HepG2 (cell line): ENCODE data around the gene ARHGEF16. TPM values are rescaled to one million over a fixed set of nuclear protein-coding genes. Genes with fewer than 3 reads are reported as not detected.

Source experiments
- ATAC-seq: fragments of 200-7000 bp; cut with Tn5 transposase; 3 replicates; pipeline ENCODE4 v1.9.1; 2020; ENCODE audit warnings: mild to moderate bottlenecking, moderate library complexity
- BruUV-seq: library from RNA; stranded (reverse); fragments of 400-500 nt; replicated peaks from 2 replicates; lab custom pipeline; 2021; lab: Mats Ljungman, UMichigan
- CTCF ChIA-PET: fragments of 300-600 bp; formaldehyde crosslinking; extraction: SDS; loops from one replicate; lab custom pipeline; 2021; ENCODE audit warnings: low total read pairs, inconsistent platforms, low intra/inter-chr PET ratio; lab: Yijun Ruan, JAX
- POLR2A ChIA-PET: fragments of 350-600 bp; sonication (Branson Sonifier 250); formaldehyde crosslinking; loops from one replicate; lab custom pipeline; 2020; ENCODE audit warnings: antibody characterized with exemption, inconsistent platforms; lab: Yijun Ruan, JAX
- DNase-seq: peaks from one replicate; pipeline ENCODE4 v3.0.0-alpha.2; 2015; ENCODE audit warnings: low spot score
- FAIRE-seq: peaks from 3 replicates; lab custom pipeline; 2011; peaks lifted over from hg19 to GRCh38; lab: Jason Lieb, UNC
- H2AFZ ChIP-seq: one replicate; pipeline ENCODE4 v1.6.1; 2011; ENCODE audit warnings: low read length, inconsistent platforms
- H3K27ac ChIP-seq: fragments of 300-600 bp; 3 replicates; pipeline ENCODE4 v1.8.0; 2011; ENCODE audit warnings: mixed run types, mild to moderate bottlenecking, mixed read lengths, low read length, inconsistent platforms; ENCODE audit not compliant: insufficient read depth; ENCODE audit errors: extremely low read length
- H3K27me3 ChIP-seq, 2 experiments: fragments of 200-600 bp in 1 of 2; 2 replicates in 1 of 2; 3 replicates in 1 of 2; pipeline versions ENCODE4 v1.6.0 to v1.8.0; 2011; ENCODE audit warnings: low read length in 2 of 2, mild to moderate bottlenecking in 2 of 2, moderate library complexity in 2 of 2, inconsistent platforms in 1 of 2; ENCODE audit not compliant: insufficient read depth in 2 of 2, control insufficient read depth in 1 of 2
- H3K36me3 ChIP-seq, 2 experiments: fragments of 200-600 bp in 1 of 2; replicated peaks in 1 of 2; 2 replicates in 1 of 2; 3 replicates in 1 of 2; pipeline versions ENCODE4 v1.5.1 to v1.8.0; 2011; ENCODE audit warnings: low read length in 2 of 2, inconsistent platforms in 1 of 2; ENCODE audit not compliant: insufficient read depth in 2 of 2, control insufficient read depth in 1 of 2
- H3K4me1 ChIP-seq: 2 replicates; pipeline ENCODE4 v1.5.1; 2012; ENCODE audit warnings: low read length, inconsistent platforms; ENCODE audit not compliant: insufficient read depth
- H3K4me2 ChIP-seq: 2 replicates; pipeline ENCODE4 v1.6.0; 2011; ENCODE audit warnings: low read depth, low read length, inconsistent platforms
- H3K4me3 ChIP-seq, 3 experiments: fragments of 200-600 bp in 1 of 3; sonication (generic), shearing (Covaris generic) in 1 of 3; replicated peaks in 1 of 3; 2 replicates each; pipeline ENCODE4 v1.5.1; 2011 to 2016; ENCODE audit warnings: low read length in 3 of 3, inconsistent platforms in 2 of 3, low read depth in 2 of 3, mild to moderate bottlenecking in 2 of 3, control low read depth in 1 of 3, mixed read lengths in 1 of 3; ENCODE audit not compliant: insufficient read depth in 1 of 3
- H3K79me2 ChIP-seq: one replicate; pipeline ENCODE4 v1.6.1; 2011; ENCODE audit warnings: low read length, inconsistent platforms; ENCODE audit not compliant: insufficient read depth
- H3K9ac ChIP-seq: 2 replicates; pipeline ENCODE4 v1.6.0; 2011; ENCODE audit warnings: mild to moderate bottlenecking, low read depth, low read length, inconsistent platforms; ENCODE audit not compliant: insufficient read depth
- H3K9me3 ChIP-seq: 2 replicates; pipeline ENCODE4 v1.5.1; 2012; ENCODE audit warnings: mild to moderate bottlenecking, low read length
- H4K20me1 ChIP-seq: 2 replicates; pipeline ENCODE4 v1.6.0; 2011; ENCODE audit warnings: inconsistent platforms, mild to moderate bottlenecking, low read length, moderate library complexity; ENCODE audit not compliant: insufficient read depth
- FOXP4 ChIP-seq: sonication (generic); formaldehyde crosslinking; IDR thresholded peaks from 2 replicates; pipeline ENCODE4 v1.4.0; 2020; ENCODE audit warnings: missing genetic modification reagents
- GATAD2A ChIP-seq: IDR thresholded peaks from 2 replicates; pipeline ENCODE4 v1.6.1; 2016
- IKZF5 ChIP-seq: IDR thresholded peaks from 2 replicates; pipeline ENCODE4 v1.6.1; 2018; ENCODE audit warnings: missing genetic modification reagents, mild to moderate bottlenecking, missing compliant biosample characterization
- NR2F6 ChIP-seq, 2 experiments: IDR thresholded peaks; 2 replicates each; pipeline ENCODE4 v1.6.1; 2016; ENCODE audit warnings: antibody characterized with exemption in 1 of 2, mild to moderate bottlenecking in 1 of 2
- SETDB1 ChIP-seq: sonication (generic); formaldehyde crosslinking; IDR thresholded peaks from 2 replicates; pipeline ENCODE4 v1.5.1; 2020; ENCODE audit warnings: missing genetic modification reagents, mild to moderate bottlenecking, borderline replicate concordance
- SRF ChIP-seq: IDR thresholded peaks from 2 replicates; pipeline ENCODE4 v1.6.1; 2011; ENCODE audit warnings: mild to moderate bottlenecking, low read depth, low read length, moderate library complexity
- TERF1 ChIP-seq: sonication (generic); formaldehyde crosslinking; IDR thresholded peaks from 2 replicates; pipeline ENCODE4 v1.8.0; 2022; ENCODE audit warnings: mild to moderate bottlenecking, missing genetic modification reagents, moderate library complexity
- ZBTB7B ChIP-seq: sonication (generic); formaldehyde crosslinking; IDR thresholded peaks from 2 replicates; pipeline ENCODE4 v1.4.0; 2020; ENCODE audit warnings: missing genetic modification reagents
- ZMAT3 ChIP-seq: sonication (generic); formaldehyde crosslinking; conservative IDR thresholded peaks from 2 replicates; pipeline ENCODE4 v1.7.0; 2021; ENCODE audit warnings: missing genetic modification reagents
- ZNF367 ChIP-seq: sonication (generic); formaldehyde crosslinking; IDR thresholded peaks from 2 replicates; pipeline ENCODE4 v1.4.0; 2020; ENCODE audit warnings: missing genetic modification reagents, borderline replicate concordance
- ZNF556 ChIP-seq: sonication (generic); formaldehyde crosslinking; IDR thresholded peaks from 2 replicates; pipeline ENCODE4 v1.4.0; 2020; ENCODE audit warnings: mild to moderate bottlenecking, missing genetic modification reagents, borderline replicate concordance
- ZNF766 ChIP-seq: sonication (generic); formaldehyde crosslinking; IDR thresholded peaks from 2 replicates; pipeline ENCODE4 v1.5.0; 2020; ENCODE audit warnings: missing genetic modification reagents, borderline replicate concordance
- ZNF879 ChIP-seq: sonication (generic); formaldehyde crosslinking; IDR thresholded peaks from 2 replicates; pipeline ENCODE4 v1.8.1; 2023; ENCODE audit warnings: missing genetic modification reagents
- WGBS: methylation state at CpG from one replicate; pipeline ENCODE4 v1.1.6; 2017; ENCODE audit warnings: low lambda C conversion rate; 5-methylcytosine and 5-hydroxymethylcytosine counted together
- in situ Hi-C: cut with HindIII; loops from 2 replicates; pipeline ENCODE4 v1.10.0; 2017; ENCODE audit warnings: low pct_unique_long_range_greater_than_20kb; ENCODE audit not compliant: extremely low pct_ligation_motif_present
- intact Hi-C: fragments of 100-400 bp; cut with micrococcal nuclease; formaldehyde crosslinking; loops from one replicate; pipeline ENCODE4 v1.10.0; 2022; ENCODE audit not compliant: unreplicated experiment
- polyA plus RNA-seq, 8 experiments: library from polyadenylated mRNA; depleted of rRNA in 3 of 8; stranded (reverse) in 7 of 8; unstranded in 1 of 8; fragments of >200 nt; fragmentation: Illumina TruSeq in 4 of 8; extraction: Trizol in 4 of 8; gene quantifications; 2 replicates each; pipeline versions ENCODE4 v1.2.1 to v1.2.3, GENCODE V29; 2011 to 2016; ENCODE audit warnings: low read depth in 4 of 8, missing spikeins in 1 of 8, mixed read lengths in 1 of 8; ENCODE audit not compliant: insufficient read depth in 1 of 8
- total RNA-seq, 5 experiments: library from RNA; depleted of rRNA; stranded (reverse); fragments of >200 nt; fragmentation: Illumina TruSeq; extraction: Trizol; gene quantifications; 2 replicates each; pipeline ENCODE4 v1.2.3, GENCODE V29; 2016; ENCODE audit warnings: low read depth in 1 of 5
- TF ChIP-seq, protein P1 (sequence below): sonication (generic); formaldehyde crosslinking; IDR thresholded peaks from 2 replicates; pipeline ENCODE4 v1.5.0; 2020; ENCODE audit warnings: missing genetic modification reagents
- TF ChIP-seq, protein P2 (sequence below): sonication (generic); formaldehyde crosslinking; IDR thresholded peaks from 2 replicates; pipeline ENCODE4 v1.4.0; 2020; ENCODE audit warnings: mild to moderate bottlenecking, missing genetic modification reagents
- TF ChIP-seq, protein P3 (sequence below): IDR thresholded peaks from 2 replicates; pipeline ENCODE4 v1.6.1; 2016; ENCODE audit warnings: control low read depth

ARHGEF16 gene
- total and polyA plus RNA-seq, 2 of the 13 experiments (the other 11 are each of a cell fraction or from before 2014, with no cell fraction given), result 20.3 to 39.9 TPM

DNA sequence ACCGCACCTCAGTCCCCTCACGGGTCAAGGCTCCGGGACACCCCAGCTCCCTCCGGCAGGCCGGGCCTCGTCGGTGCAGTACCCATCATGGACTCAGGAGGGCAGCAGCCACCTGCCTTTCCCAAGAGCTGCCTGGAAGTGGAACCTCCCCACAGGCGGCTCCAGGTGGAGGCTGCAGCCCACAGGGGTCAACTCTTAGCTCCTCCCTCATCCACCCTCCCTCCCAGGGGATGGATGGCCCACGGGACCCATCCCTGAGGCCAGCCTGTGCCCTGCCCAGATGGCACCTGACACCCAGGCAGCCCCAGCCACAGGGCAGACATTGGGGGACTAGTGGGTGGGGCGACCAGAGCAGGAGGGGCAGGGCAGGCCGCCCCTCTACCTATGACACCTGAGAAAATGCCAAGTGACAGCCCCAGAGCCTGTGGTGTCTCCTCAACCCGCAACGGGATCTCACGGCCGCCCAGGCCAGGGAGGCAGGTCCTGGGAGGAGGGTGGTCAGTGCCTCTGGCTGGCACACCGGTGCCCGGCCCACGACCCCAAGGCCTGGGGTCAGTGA, 1.2 kb upstream of the ARHGEF16 start:
- 8% methylated on average over 8 of the region's 18 CpGs for WGBS
- Histone ChIP-seq H3K4me2 (peak overlapping the region; percentile 65), H4K20me1 (no peaks in the 10 kb centered on the region; the same call in 1 of the 2 replicates), H3K27me3 (no peaks in the 10 kb centered on the region), H3K9ac (peak overlapping the region; percentile 74; the same call in 1 of the 2 replicates), H3K9me3 (no peaks in the 10 kb centered on the region), H3K4me1 (peaks cover 74% of the 10 kb centered on the region), H2AFZ (no peak overlapping the region), H3K4me3 (peak overlapping the region in 1 of 3 experiments; percentile 79; a peak in 1 of 6 replicates), H3K36me3 (no peaks in the 10 kb centered on the region), H3K79me2 (peaks cover 16% of the 10 kb centered on the region), H3K27ac (peak overlapping the region; percentile 98)
- DNase-seq (peak; percentile 69), ATAC-seq (peak; percentile 22), FAIRE-seq (peak; percentile 53)
- POLR2A ChIA-PET, result interaction anchor here (1.0 to 11.4 kb wide), 9 partner anchors 10 to 173 kb away, joined by 3 to 282 read pairs (median 5); no protein-coding TSS in a partner anchor
- CTCF ChIA-PET, result interaction anchor here (0.9 to 4.4 kb wide), 3 partner anchors 19 to 30 kb away, joined by 3 to 70 read pairs (median 57); no protein-coding TSS in a partner anchor
- intact Hi-C loops, result loop anchor here (1.0 to 5.0 kb wide), 3 partner anchors 18 to 169 kb away; no protein-coding TSS in a partner anchor
- in situ Hi-C loops, result no loop called here
- no TSS peak for BruUV-seq
- TF ChIP-seq ZNF367 (CRISPR knock-in tag) (no peak), NR2F6 (IDR thresholded peaks at IDR 0.05) (peak; percentile 77), NR2F6 (CRISPR knock-in tag; IDR thresholded peaks at IDR 0.05) (peak; percentile 70), ZNF879 (CRISPR knock-in tag) (no peak), ZBTB7B (CRISPR knock-in tag) (peak; percentile 57; the same call in 1 of the 2 replicates), TERF1 (no peak), ZNF556 (CRISPR knock-in tag) (peak; percentile 55; the same call in 1 of the 2 replicates), SRF (no peak), ZMAT3 (CRISPR knock-in tag) (no peak), SETDB1 (CRISPR knock-in tag) (no peak), IKZF5 (CRISPR knock-in tag) (peak; percentile 52; the same call in 1 of the 2 replicates), FOXP4 (no peak), ZNF766 (CRISPR knock-in tag) (no peak), GATAD2A (peak; percentile 43)
- TF ChIP-seq, protein P1, sequence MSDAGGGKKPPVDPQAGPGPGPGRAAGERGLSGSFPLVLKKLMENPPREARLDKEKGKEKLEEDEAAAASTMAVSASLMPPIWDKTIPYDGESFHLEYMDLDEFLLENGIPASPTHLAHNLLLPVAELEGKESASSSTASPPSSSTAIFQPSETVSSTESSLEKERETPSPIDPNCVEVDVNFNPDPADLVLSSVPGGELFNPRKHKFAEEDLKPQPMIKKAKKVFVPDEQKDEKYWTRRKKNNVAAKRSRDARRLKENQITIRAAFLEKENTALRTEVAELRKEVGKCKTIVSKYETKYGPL (CRISPR knock-in tag), result no peak
- TF ChIP-seq, protein P2, sequence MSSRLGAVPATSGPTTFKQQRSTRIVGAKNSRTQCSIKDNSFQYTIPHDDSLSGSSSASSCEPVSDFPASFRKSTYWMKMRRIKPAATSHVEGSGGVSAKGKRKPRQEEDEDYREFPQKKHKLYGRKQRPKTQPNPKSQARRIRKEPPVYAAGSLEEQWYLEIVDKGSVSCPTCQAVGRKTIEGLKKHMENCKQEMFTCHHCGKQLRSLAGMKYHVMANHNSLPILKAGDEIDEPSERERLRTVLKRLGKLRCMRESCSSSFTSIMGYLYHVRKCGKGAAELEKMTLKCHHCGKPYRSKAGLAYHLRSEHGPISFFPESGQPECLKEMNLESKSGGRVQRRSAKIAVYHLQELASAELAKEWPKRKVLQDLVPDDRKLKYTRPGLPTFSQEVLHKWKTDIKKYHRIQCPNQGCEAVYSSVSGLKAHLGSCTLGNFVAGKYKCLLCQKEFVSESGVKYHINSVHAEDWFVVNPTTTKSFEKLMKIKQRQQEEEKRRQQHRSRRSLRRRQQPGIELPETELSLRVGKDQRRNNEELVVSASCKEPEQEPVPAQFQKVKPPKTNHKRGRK (CRISPR knock-in tag), result no peak
- TF ChIP-seq, protein P3, sequence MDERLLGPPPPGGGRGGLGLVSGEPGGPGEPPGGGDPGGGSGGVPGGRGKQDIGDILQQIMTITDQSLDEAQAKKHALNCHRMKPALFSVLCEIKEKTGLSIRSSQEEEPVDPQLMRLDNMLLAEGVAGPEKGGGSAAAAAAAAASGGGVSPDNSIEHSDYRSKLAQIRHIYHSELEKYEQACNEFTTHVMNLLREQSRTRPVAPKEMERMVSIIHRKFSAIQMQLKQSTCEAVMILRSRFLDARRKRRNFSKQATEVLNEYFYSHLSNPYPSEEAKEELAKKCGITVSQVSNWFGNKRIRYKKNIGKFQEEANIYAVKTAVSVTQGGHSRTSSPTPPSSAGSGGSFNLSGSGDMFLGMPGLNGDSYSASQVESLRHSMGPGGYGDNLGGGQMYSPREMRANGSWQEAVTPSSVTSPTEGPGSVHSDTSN (CRISPR knock-in tag), result no peak
